NCI-H2171 treated with DMSO at 0.1 percent for 48 hours (cell line): ENCODE results near the gene MTHFSD.

ENCODE experiments used
- DNase-seq: peaks from one replicate; lab custom pipeline; 2025; lab: John Stamatoyannopoulos, UW

Gene MTHFSD

GRCh38 chr16:86490859-86491639 is 64.0 kb downstream of the MTHFSD start:
- DNase-seq, result no peak

GRCh38 chr16:86485746-86486145 is 69.3 kb downstream of the MTHFSD start:
- no peak for DNase-seq

GRCh38 chr16:86484240-86484639 is 70.8 kb downstream of the MTHFSD start:
- DNase-seq, result no peak

- DNase-seq, result no peak
Measured at GRCh38 chr16:86481607-86482006, 73.4 kb downstream of the MTHFSD start.

DNA sequence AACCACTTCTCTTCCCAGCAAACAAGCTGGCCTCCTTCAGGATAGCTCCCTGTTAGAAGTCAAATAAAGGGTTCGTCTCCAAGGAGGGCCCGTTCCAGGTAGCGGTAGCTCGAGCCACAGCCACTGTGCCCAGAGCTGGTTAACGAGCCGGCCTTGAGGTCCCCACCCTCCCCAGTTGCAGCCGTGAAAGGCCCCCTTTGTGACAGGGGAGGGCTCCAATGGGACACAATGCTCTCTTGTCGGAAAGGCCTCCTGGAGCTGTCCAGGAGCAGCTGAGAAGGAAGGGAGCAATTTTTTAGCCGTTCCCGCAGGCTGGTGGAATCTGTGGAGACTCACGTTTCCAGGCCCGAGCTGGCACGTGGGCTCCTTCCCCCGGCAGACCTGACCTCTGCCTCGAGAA is 74.6 kb downstream of the MTHFSD start:
- no peak for DNase-seq
